ENCODE data around the gene SLC13A4. TPM values are rescaled to one million over a fixed set of nuclear protein-coding genes. Genes with fewer than 3 reads are reported as not detected.
"Not testable (repeated sequence)": the region's sequence is repeated elsewhere in the genome, so short reads cannot be mapped to it uniquely, and the experiment has no call there.

The SLC13A4 gene
- total RNA-seq, 2 donors from 2014 or later = 1.8 to 3.2 TPM

- Mint-ChIP-seq H3K36me3 (ENCODE audit: low read depth) (peaks cover 57% of the 10 kb centered on the region), H3K4me1 (no peaks in the 10 kb centered on the region), H3K27me3 (ENCODE audit: insufficient read depth) (no peaks in the 10 kb centered on the region), H3K4me3 (no peak overlapping the region), H3K27ac (no peak overlapping the region), H3K9me3 (no peaks in the 10 kb centered on the region)
- Histone ChIP-seq H3K9me3 (ENCODE audit: control insufficient read depth, low read length) (no peaks in the 10 kb centered on the region), H3K27me3 (ENCODE audit: control insufficient read depth, insufficient read depth, low read length, poor library complexity, severe bottlenecking) (no peaks in the 10 kb centered on the region), H3K27ac (ENCODE audit: low read depth, low read length) (no peak overlapping the region), H3K36me3 (ENCODE audit: control insufficient read depth, insufficient read depth, low read length) (peaks cover 94% of the 10 kb centered on the region), H3K9ac (ENCODE audit: extremely low read depth, low read length, poor library complexity, severe bottlenecking) (no peak overlapping the region), H3K4me3 (ENCODE audit: low read length) (no peak overlapping the region), H3K4me1 (ENCODE audit: control insufficient read depth, insufficient read depth, low read length) (no peaks in the 10 kb centered on the region)
- TF ChIP-seq CTCF (conservative IDR thresholded peaks at IDR 0.05) = no peak
- DNase-seq = no peak
- WGBS, 2 experiments (ENCODE audit: insufficient coverage in 1 of 2, insufficient read length in 1 of 2) = 96 to 97% methylated on average over 3 of the region's 3 CpGs
Observed at GRCh38 chr7:135644154-135644553, 83.8 kb downstream of the SLC13A4 start.

GRCh38 chr7:135639690-135640089 lies 88.3 kb downstream of the SLC13A4 start:
- peaks cover 71% of the 10 kb centered on the region for H3K36me3 Mint-ChIP-seq (ENCODE audit: low read depth)
- peaks cover 96% of the 10 kb centered on the region for H3K36me3 ChIP-seq (ENCODE audit: control insufficient read depth, insufficient read depth, low read length)

DNA sequence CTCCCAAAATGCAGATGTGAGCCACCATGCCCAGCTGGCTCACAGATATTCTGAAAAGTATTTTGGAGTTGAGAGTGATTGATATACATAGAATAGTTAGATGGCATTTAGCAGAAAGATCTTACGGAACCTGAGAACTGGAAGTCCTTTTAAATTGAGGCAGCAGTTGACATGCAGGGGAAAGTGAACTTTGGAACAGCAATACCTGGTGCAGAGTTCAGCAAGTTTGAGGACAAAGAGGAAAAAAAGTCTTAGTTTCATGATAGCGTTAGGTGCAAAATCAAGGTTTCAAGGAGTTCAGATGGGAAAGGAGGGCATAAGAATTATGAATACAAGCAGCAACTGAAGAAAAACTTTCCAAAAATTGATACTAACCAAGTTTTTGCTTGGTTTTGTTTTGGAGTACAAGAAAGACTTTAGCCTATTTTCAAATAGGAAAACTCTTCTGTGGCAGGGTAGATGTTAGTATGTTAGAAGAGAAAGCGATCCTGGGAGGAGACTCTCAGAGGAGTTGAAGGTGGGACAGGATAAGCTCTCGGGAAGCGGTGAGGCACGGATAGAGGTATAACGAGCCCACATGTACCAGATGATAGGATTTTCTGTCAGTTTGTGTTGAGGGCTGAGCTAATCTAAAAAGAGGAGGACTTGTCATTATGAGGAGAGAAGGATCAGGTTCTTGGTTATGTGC lies 93.7 kb downstream of the SLC13A4 start:
- Histone ChIP-seq H3K4me3 (ENCODE audit: low read length) (no peak overlapping the region), H3K27me3 (ENCODE audit: control insufficient read depth, insufficient read depth, low read length, poor library complexity, severe bottlenecking) (no peaks in the 10 kb centered on the region), H3K9me3 (ENCODE audit: control insufficient read depth, low read length) (no peaks in the 10 kb centered on the region), H3K4me1 (ENCODE audit: control insufficient read depth, insufficient read depth, low read length) (no peaks in the 10 kb centered on the region), H3K36me3 (ENCODE audit: control insufficient read depth, insufficient read depth, low read length) (peaks cover 90% of the 10 kb centered on the region), H3K27ac (ENCODE audit: low read depth, low read length) (no peak overlapping the region), H3K9ac (ENCODE audit: extremely low read depth, low read length, poor library complexity, severe bottlenecking) (no peak overlapping the region)
- no peaks in the 10 kb centered on the region for H3K4me1 Mint-ChIP-seq
- WGBS, 2 experiments (ENCODE audit: insufficient coverage in 1 of 2, insufficient read length in 1 of 2) = 96 to 99% methylated on average over 7 of the region's 7 CpGs
- no peak overlapping the region for H3K27ac Mint-ChIP-seq
- DNase-seq = no peak
- H3K36me3 Mint-ChIP-seq (ENCODE audit: low read depth) = peaks cover 80% of the 10 kb centered on the region
- no peak overlapping the region for H3K4me3 Mint-ChIP-seq
- no peak for TF ChIP-seq CTCF (conservative IDR thresholded peaks at IDR 0.05)
- H3K27me3 Mint-ChIP-seq (ENCODE audit: insufficient read depth) = no peaks in the 10 kb centered on the region
- H3K9me3 Mint-ChIP-seq = no peaks in the 10 kb centered on the region

More at GRCh38 chr7:135639690-135640089, 88.3 kb downstream of the SLC13A4 start:
- H3K27ac ChIP-seq (ENCODE audit: low read depth, low read length); H3K27me3 Mint-ChIP-seq (ENCODE audit: insufficient read depth); H3K27me3 ChIP-seq (ENCODE audit: control insufficient read depth, insufficient read depth, low read length, poor library complexity, severe bottlenecking); H3K4me3 Mint-ChIP-seq; H3K4me1 Mint-ChIP-seq; H3K27ac Mint-ChIP-seq; H3K9me3 ChIP-seq (ENCODE audit: control insufficient read depth, low read length); H3K4me3 ChIP-seq (ENCODE audit: low read length); H3K9ac ChIP-seq (ENCODE audit: extremely low read depth, low read length, poor library complexity, severe bottlenecking); H3K4me1 ChIP-seq (ENCODE audit: control insufficient read depth, insufficient read depth, low read length); DNase-seq; H3K9me3 Mint-ChIP-seq: not testable (repeated sequence)

Other genes with a start within 250 kb of the SLC13A4 start
- 10 to 100 TPM; 22.7 to 23.8 TPM for gene CNOT4, start 218.1 kb downstream of the SLC13A4 start, total RNA-seq
- gene NUP205, start 170.3 kb downstream of the SLC13A4 start, total RNA-seq = 100 to 1,000 TPM; 118 to 129 TPM
- gene STMP1, start 65.7 kb downstream of the SLC13A4 start, total RNA-seq = 10 to 100 TPM; 33.1 to 38.2 TPM
- gene FAM180A, start 20.6 kb upstream of the SLC13A4 start, total RNA-seq = not detected
- 100 to 1,000 TPM in 1 of 2 donors, 10 to 100 TPM in 1; 80.3 to 102 TPM for gene MTPN, start 249.2 kb upstream of the SLC13A4 start, total RNA-seq